ENCODE results near the gene PRKAG2.
"Not testable (repeated sequence)": the region's sequence is repeated elsewhere in the genome, so short reads cannot be mapped to it uniquely, and the experiment has no call there.

Gene PRKAG2

GRCh38 chr7:151524331-151524730, 352.6 kb downstream of the PRKAG2 start:
- no peaks in the 10 kb centered on the region for H3K4me1 ChIP-seq
- H3K36me3 ChIP-seq (ENCODE audit: control insufficient read depth, insufficient read depth, low read length): no peaks in the 10 kb centered on the region
- H2AFZ ChIP-seq: no peak overlapping the region
- no peak overlapping the region for H3K27ac ChIP-seq
- H3K4me3 ChIP-seq (ENCODE audit: low read depth, low read length): no peak overlapping the region
- H3K27me3 ChIP-seq (ENCODE audit: control insufficient read depth, insufficient read depth, low read length): no peaks in the 10 kb centered on the region
- H3K9ac ChIP-seq: no peak overlapping the region
- no peaks in the 10 kb centered on the region for H3K9me3 ChIP-seq (ENCODE audit: control insufficient read depth, low read length)
- no peak overlapping the region for H3K4me2 ChIP-seq (ENCODE audit: low read length)
- H3K79me2 ChIP-seq: no peaks in the 10 kb centered on the region
- TF ChIP-seq CTCF (IDR thresholded peaks at IDR 0.05): no peak

DNA sequence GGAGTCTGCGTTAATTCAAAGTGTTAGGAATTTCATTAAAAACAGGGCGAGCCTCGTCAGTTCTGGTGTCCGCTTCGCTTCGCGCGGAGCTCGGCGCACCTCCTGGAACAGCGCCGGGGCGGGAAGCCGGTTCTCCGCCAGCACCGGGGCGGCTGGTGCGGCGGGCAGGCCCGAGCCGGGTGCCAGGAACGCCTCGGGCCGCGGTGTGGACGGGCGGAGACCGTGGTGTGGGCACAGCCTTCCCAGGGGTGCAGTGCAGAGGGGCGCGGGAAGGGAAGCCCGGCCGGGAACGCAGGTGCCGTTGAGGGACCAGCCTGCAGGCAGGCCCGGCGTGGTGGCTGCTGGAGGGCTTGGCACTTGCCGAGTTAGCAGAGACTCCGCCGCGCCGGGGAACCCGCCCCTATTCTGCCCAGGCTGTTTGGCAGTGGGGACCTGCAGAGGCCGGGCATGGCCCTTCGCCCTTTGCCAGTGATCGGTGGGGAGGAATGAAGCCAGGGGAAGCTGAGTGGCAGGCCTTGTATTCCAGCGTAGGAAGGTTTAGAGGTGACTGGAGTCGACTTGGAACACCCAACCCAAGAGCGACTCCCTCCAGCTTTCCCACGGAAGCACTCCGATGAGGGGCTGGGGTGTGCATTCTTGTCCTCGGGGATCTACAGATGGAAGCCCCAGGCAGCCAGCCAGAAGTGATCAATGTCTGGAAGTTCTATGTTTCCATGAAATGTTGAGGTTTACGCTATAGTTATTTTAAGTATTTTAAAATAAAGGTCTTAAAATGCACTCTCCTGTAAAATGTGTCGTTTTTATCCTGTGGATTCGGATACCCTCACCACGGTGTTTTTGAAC, 356.3 kb downstream of the PRKAG2 start:
- Histone ChIP-seq H3K79me2 (peaks cover 30% of the 10 kb centered on the region), H2AFZ (peak overlapping the region; percentile 98), H3K9ac (no peak overlapping the region), H3K36me3 (ENCODE audit: control insufficient read depth, insufficient read depth, low read length) (no peaks in the 10 kb centered on the region), H3K27me3 (ENCODE audit: control insufficient read depth, insufficient read depth, low read length) (no peaks in the 10 kb centered on the region), H3K9me3 (ENCODE audit: control insufficient read depth, low read length) (no peaks in the 10 kb centered on the region), H3K4me2 (ENCODE audit: low read length) (peak overlapping the region; percentile 81), H3K4me3 (ENCODE audit: low read depth, low read length) (peak overlapping the region; percentile 62), H3K4me1 (peaks cover 3% of the 10 kb centered on the region), H3K27ac (peak overlapping the region; percentile 88)
- TF ChIP-seq CTCF (IDR thresholded peaks at IDR 0.05): no peak

- Histone ChIP-seq H3K27ac (peak within 1 kb of the TSS; percentile 88), H3K9ac (peak within 1 kb of the TSS; percentile 87), H3K4me1 (peaks cover 3% of the 10 kb centered on the region), H3K79me2 (peaks cover 36% of the 10 kb centered on the region), H3K36me3 (ENCODE audit: control insufficient read depth, insufficient read depth, low read length) (no peaks in the 10 kb centered on the region), H3K4me2 (ENCODE audit: low read length) (peak within 1 kb of the TSS; percentile 90), H3K27me3 (ENCODE audit: control insufficient read depth, insufficient read depth, low read length) (no peaks in the 10 kb centered on the region), H3K9me3 (ENCODE audit: control insufficient read depth, low read length) (no peaks in the 10 kb centered on the region), H2AFZ (peak within 1 kb of the TSS; percentile 98), H3K4me3 (ENCODE audit: low read depth, low read length) (peak within 1 kb of the TSS; percentile 72)
- no peak for TF ChIP-seq CTCF (IDR thresholded peaks at IDR 0.05)
Observed at GRCh38 chr7:151519765-151520418, 357.0 kb downstream of the PRKAG2 start, which contains the start of gene RHEB. Gene RHEB, minus strand, starts transcription at chr7:151519895. Its CDS starts 384 bp downstream, at chr7:151519511.

- Histone ChIP-seq H3K9ac (peak overlapping the region; percentile 87), H2AFZ (peak overlapping the region; percentile 98), H3K79me2 (peaks cover 42% of the 10 kb centered on the region), H3K4me3 (ENCODE audit: low read depth, low read length) (peak overlapping the region; percentile 72), H3K27ac (peak overlapping the region; percentile 88), H3K4me2 (ENCODE audit: low read length) (peak overlapping the region; percentile 90)
- not testable (repeated sequence) for H3K27me3 ChIP-seq (ENCODE audit: control insufficient read depth, insufficient read depth, low read length); H3K36me3 ChIP-seq (ENCODE audit: control insufficient read depth, insufficient read depth, low read length); H3K9me3 ChIP-seq (ENCODE audit: control insufficient read depth, low read length); H3K4me1 ChIP-seq
Observed at GRCh38 chr7:151518947-151519764, 357.8 kb downstream of the PRKAG2 start.
